Naive thymus-derived CD4-positive, alpha-beta T cell (primary cell): ENCODE data around the gene PABPC1L. TPM values are rescaled to one million over a fixed set of nuclear protein-coding genes. Genes with fewer than 3 reads are reported as not detected.

Experiments used
- ATAC-seq: fragments of 150-1000 bp; cut with Tn5 transposase; 2 replicates; pipeline ENCODE4 v1.10.0; 2021; ENCODE audit warnings: mild to moderate bottlenecking, moderate library complexity
- CTCF ChIA-PET: fragments of 350-600 bp; sonication (Branson Sonifier 250); formaldehyde crosslinking; loops from one replicate; lab custom pipeline; 2021; ENCODE audit warnings: antibody characterized with exemption; lab: Charles Lee
- POLR2A ChIA-PET: fragments of 350-600 bp; sonication (Branson Sonifier 250); formaldehyde crosslinking; loops from one replicate; lab custom pipeline; 2021; ENCODE audit warnings: antibody characterized with exemption, inconsistent platforms; lab: Charles Lee
- DNase-seq, 9 donors: peaks; one replicate each; pipeline versions ENCODE4 v3.0.0 to v3.0.0-alpha.2; 2020 to 2022; ENCODE audit warnings: mixed read lengths in 1 of 9
- H3K27ac ChIP-seq: one replicate; pipeline ENCODE4 v1.7.0; 2013; ENCODE audit warnings: mild to moderate bottlenecking, low read depth, low read length, moderate library complexity
- H3K27me3 ChIP-seq, 2 donors: one replicate each; pipeline ENCODE4 v1.7.0; 2013; ENCODE audit warnings: low read length in 2 of 2, mild to moderate bottlenecking in 2 of 2, moderate library complexity in 2 of 2; ENCODE audit not compliant: control insufficient read depth in 2 of 2, insufficient read depth in 2 of 2
- H3K36me3 ChIP-seq, 3 experiments: 1 replicate in 2 of 3; 2 replicates in 1 of 3; pipeline ENCODE4 v1.7.0; 2013; ENCODE audit warnings: low read length in 3 of 3, mild to moderate bottlenecking in 3 of 3, moderate library complexity in 1 of 3; ENCODE audit not compliant: insufficient read depth in 3 of 3, control insufficient read depth in 2 of 3
- H3K4me1 ChIP-seq, 2 donors: one replicate each; pipeline ENCODE4 v1.7.0; 2013; ENCODE audit warnings: low read length in 2 of 2, mild to moderate bottlenecking in 2 of 2, moderate library complexity in 1 of 2; ENCODE audit not compliant: control insufficient read depth in 2 of 2, insufficient read depth in 2 of 2
- H3K4me3 ChIP-seq: 2 replicates; pipeline ENCODE4 v1.7.0; 2013; ENCODE audit warnings: mild to moderate bottlenecking, low read length
- H3K9me3 ChIP-seq, 3 experiments: 1 replicate in 2 of 3; 2 replicates in 1 of 3; pipeline ENCODE4 v1.7.0; 2013; ENCODE audit warnings: low read length in 3 of 3; ENCODE audit not compliant: control insufficient read depth in 2 of 3
- H3K27ac Mint-ChIP-seq, 9 donors: one replicate each; pipeline ENCODE4 v1.8.0; 2020 to 2022; ENCODE audit warnings: mixed read lengths in 9 of 9, mild to moderate bottlenecking in 8 of 9, moderate library complexity in 5 of 9, inconsistent platforms in 2 of 9
- H3K27me3 Mint-ChIP-seq, 5 donors: one replicate each; pipeline ENCODE4 v1.8.0; 2021 to 2022; ENCODE audit warnings: mixed read lengths in 5 of 5, mild to moderate bottlenecking in 1 of 5
- H3K36me3 Mint-ChIP-seq, 5 donors: one replicate each; pipeline ENCODE4 v1.8.0; 2020 to 2022; ENCODE audit warnings: mixed read lengths in 5 of 5, mild to moderate bottlenecking in 3 of 5, inconsistent platforms in 1 of 5
- H3K4me1 Mint-ChIP-seq, 7 donors: one replicate each; pipeline ENCODE4 v1.8.0; 2020 to 2022; ENCODE audit warnings: mixed read lengths in 7 of 7, mild to moderate bottlenecking in 3 of 7, inconsistent platforms in 1 of 7
- H3K4me3 Mint-ChIP-seq, 10 donors: one replicate each; pipeline ENCODE4 v1.8.0; 2020 to 2022; ENCODE audit warnings: mild to moderate bottlenecking in 10 of 10, mixed read lengths in 10 of 10, moderate library complexity in 6 of 10, inconsistent platforms in 2 of 10
- H3K9me3 Mint-ChIP-seq, 11 donors: one replicate each; pipeline ENCODE4 v1.8.0; 2020 to 2022; ENCODE audit warnings: mixed read lengths in 11 of 11, mild to moderate bottlenecking in 4 of 11, inconsistent platforms in 1 of 11, moderate library complexity in 1 of 11
- intact Hi-C, 2 donors: fragments of 100-400 bp; cut with micrococcal nuclease; formaldehyde crosslinking; loops; one replicate each; pipeline ENCODE4 v1.15.1; 2023
- polyA plus RNA-seq, 2 donors: library from polyadenylated mRNA; unstranded; fragments of 300-500 nt; fragmentation: Illumina TruSeq; gene quantifications; one replicate each; pipeline ENCODE4 v1.2.3, GENCODE V29; 2021
- total RNA-seq, 6 experiments: library from RNA in 5 of 6; stranded (reverse) in 5 of 6; gene quantifications; 1 replicate in 5 of 6; 2 replicates in 1 of 6; pipeline ENCODE4 v1.2.3 and lab custom pipeline; 2021 to 2026

Gene PABPC1L
- total and polyA plus RNA-seq, 7 experiments from 2014 or later: 1.3 to 71.7 (median 54.3) TPM

DNA sequence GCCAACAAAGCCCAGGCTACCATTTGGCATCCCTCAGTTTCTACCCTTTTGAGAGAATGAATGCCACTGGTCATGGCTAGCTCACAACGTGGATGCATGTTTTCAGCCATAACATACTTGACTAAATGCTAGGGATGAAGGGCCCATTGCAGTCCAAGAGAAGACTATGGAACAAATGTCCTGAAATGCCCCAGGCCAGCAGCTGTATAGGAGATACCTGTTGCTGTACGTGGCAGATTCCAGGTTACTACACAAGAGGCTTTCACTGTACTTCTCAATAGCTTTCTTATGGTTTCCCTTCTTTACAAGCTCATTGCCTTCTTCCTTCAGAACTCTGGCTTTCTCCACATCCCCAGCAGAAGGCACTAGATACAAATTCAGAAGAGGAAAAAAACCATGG is 38.7 kb downstream of the PABPC1L start:
- intact Hi-C loops: no loop called here
- Histone ChIP-seq H3K9me3 (no peaks in the 10 kb centered on the region), H3K27ac (no peak overlapping the region), H3K4me3 (no peak overlapping the region), H3K36me3 (peaks cover 7 to 89% (median 8%) of the 10 kb centered on the region in 3 experiments), H3K4me1 (no peaks in the 10 kb centered on the region), H3K27me3 (no peaks in the 10 kb centered on the region)
- H3K36me3 Mint-ChIP-seq: peaks cover 16 to 67% (median 23%) of the 10 kb centered on the region in 5 donors
- no peak for DNase-seq
- peak overlapping the region in 3 of 9 donors; percentile 14 to 63 (median 33) for H3K27ac Mint-ChIP-seq
- H3K4me1 Mint-ChIP-seq: peaks cover 11 to 24% (median 13%) of the 10 kb centered on the region in 7 donors
- no peak for ATAC-seq
- ChIA-PET POLR2A (interaction anchor here (0.9 kb wide), 1 partner anchor 31 kb away, joined by 5 read pairs; no protein-coding TSS in a partner anchor), CTCF (interaction anchor here (0.6 kb wide), 1 partner anchor 82 kb away, joined by 7 read pairs; no protein-coding TSS in a partner anchor)
- no peaks in the 10 kb centered on the region for H3K9me3 Mint-ChIP-seq
- no peaks in the 10 kb centered on the region for H3K27me3 Mint-ChIP-seq
- H3K4me3 Mint-ChIP-seq: no peak overlapping the region

GRCh38 chr20:44950368-44950767 is 40.5 kb downstream of the PABPC1L start:
- H3K27me3 ChIP-seq: no peaks in the 10 kb centered on the region
- Mint-ChIP-seq H3K27ac (peak overlapping the region in 4 of 9 donors; percentile 19 to 52 (median 28)), H3K9me3 (no peaks in the 10 kb centered on the region), H3K4me1 (peaks cover 16 to 39% (median 20%) of the 10 kb centered on the region in 7 donors), H3K4me3 (peak overlapping the region in 1 of 10 donors; percentile 7), H3K36me3 (peaks cover 24 to 69% (median 25%) of the 10 kb centered on the region in 5 donors), H3K27me3 (no peaks in the 10 kb centered on the region)
- H3K36me3 ChIP-seq: peaks cover 7 to 90% (median 24%) of the 10 kb centered on the region in 3 experiments
- ATAC-seq (no peak), DNase-seq (no peak)
- no peaks in the 10 kb centered on the region for H3K4me1 ChIP-seq
- ChIA-PET POLR2A (interaction anchor here (0.6 kb wide), 3 partner anchors 13 to 120 kb away, joined by 3 to 7 read pairs (median 3); no protein-coding TSS in a partner anchor), CTCF (interaction anchor here (0.8 to 3.0 kb wide), 2 partner anchors 8 to 13 kb away, joined by 3 to 8 read pairs; no protein-coding TSS in a partner anchor)
- H3K4me3 ChIP-seq: no peak overlapping the region
- H3K27ac ChIP-seq: no peak overlapping the region
- no peaks in the 10 kb centered on the region for H3K9me3 ChIP-seq
- intact Hi-C loops: no loop called here

DNA sequence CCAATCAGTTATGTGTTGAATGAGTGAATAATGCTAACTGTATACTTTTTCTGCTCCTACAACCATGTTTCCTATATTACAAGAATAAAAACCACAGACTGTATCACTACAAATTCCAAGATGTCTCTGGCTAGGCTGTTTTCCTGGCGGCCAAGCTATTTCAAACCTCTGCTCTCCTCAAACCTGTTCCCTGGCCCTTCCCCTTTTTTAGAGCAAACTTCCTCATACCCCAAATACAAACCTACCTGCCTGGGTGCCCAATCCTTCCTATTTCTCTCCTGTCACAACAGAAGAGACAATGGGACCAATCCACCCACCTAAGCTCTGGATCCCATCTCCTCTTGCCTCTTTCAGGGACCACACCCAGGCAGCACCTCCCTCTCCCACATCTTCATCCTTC is 42.9 kb downstream of the PABPC1L start:
- peaks cover 21 to 69% (median 29%) of the 10 kb centered on the region in 5 donors for H3K36me3 Mint-ChIP-seq

DNA sequence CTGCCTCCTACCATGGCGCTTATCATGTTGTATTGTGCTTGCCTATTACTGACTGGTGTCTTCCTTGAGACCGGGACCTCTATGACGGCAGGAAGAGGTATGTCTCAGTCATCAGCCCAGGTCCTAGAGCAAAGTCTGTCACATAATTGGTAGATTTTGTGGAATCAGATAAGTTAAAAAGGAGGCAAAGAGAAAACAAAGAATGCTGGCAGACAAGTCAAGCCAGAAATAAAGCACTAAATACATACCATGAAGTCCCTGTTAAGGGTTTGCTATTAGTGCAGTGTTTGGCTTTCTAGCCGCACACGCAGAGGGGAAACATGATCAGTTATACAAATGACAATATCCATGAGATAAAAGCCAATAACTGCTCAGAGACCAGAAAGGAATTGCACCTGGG is 44.4 kb downstream of the PABPC1L start:
- CTCF ChIA-PET: no interaction called here
- H3K36me3 ChIP-seq: peaks cover 7 to 69% (median 16%) of the 10 kb centered on the region in 3 experiments

More for the DNA sequence above, 42.9 kb downstream of the PABPC1L start:
- intact Hi-C loops: no loop called here
- no peak for ATAC-seq
- no peaks in the 10 kb centered on the region for H3K27me3 ChIP-seq
- H3K4me1 ChIP-seq: no peaks in the 10 kb centered on the region
- H3K9me3 ChIP-seq: no peaks in the 10 kb centered on the region
- Mint-ChIP-seq H3K27me3 (no peaks in the 10 kb centered on the region), H3K27ac (peak overlapping the region; percentile 3 to 84 (median 47)), H3K4me1 (peaks cover 19 to 41% (median 31%) of the 10 kb centered on the region in 7 donors), H3K4me3 (no peak overlapping the region), H3K9me3 (no peaks in the 10 kb centered on the region)
- peaks cover 7 to 83% (median 24%) of the 10 kb centered on the region in 3 experiments for H3K36me3 ChIP-seq
- ChIA-PET CTCF (interaction anchor here (0.5 to 3.0 kb wide), 6 partner anchors 10 to 182 kb away, joined by 3 to 8 read pairs (median 4); no protein-coding TSS in a partner anchor), POLR2A (interaction anchor here (1.6 kb wide), 1 partner anchor 10 kb away, joined by 5 read pairs; no protein-coding TSS in a partner anchor)
- H3K4me3 ChIP-seq: no peak overlapping the region
- no peak overlapping the region for H3K27ac ChIP-seq
- no peak for DNase-seq

GRCh38 chr20:44955270-44955669 is 45.4 kb downstream of the PABPC1L start:
- H3K36me3 ChIP-seq: peaks cover 7 to 61% (median 16%) of the 10 kb centered on the region in 3 experiments
- peaks cover 16 to 60% (median 30%) of the 10 kb centered on the region in 5 donors for H3K36me3 Mint-ChIP-seq

More for the DNA sequence above, 44.4 kb downstream of the PABPC1L start:
- Histone ChIP-seq H3K4me1 (peaks cover 11 to 12% of the 10 kb centered on the region in 2 donors), H3K27ac (no peak overlapping the region), H3K9me3 (no peaks in the 10 kb centered on the region), H3K27me3 (no peaks in the 10 kb centered on the region), H3K4me3 (no peak overlapping the region)
- peak overlapping the region in 3 of 9 donors; percentile 7 to 54 (median 46) for H3K27ac Mint-ChIP-seq
- no peaks in the 10 kb centered on the region for H3K9me3 Mint-ChIP-seq
- intact Hi-C loops: no loop called here
- ATAC-seq (no peak), DNase-seq (no peak)
- POLR2A ChIA-PET: interaction anchor here (1.4 to 1.6 kb wide), 2 partner anchors 11 to 13 kb away, joined by 3 to 5 read pairs; no protein-coding TSS in a partner anchor
- peaks cover 25 to 56% (median 43%) of the 10 kb centered on the region in 7 donors for H3K4me1 Mint-ChIP-seq
- H3K4me3 Mint-ChIP-seq: no peak overlapping the region
- peaks cover 21 to 67% (median 30%) of the 10 kb centered on the region in 5 donors for H3K36me3 Mint-ChIP-seq
- H3K27me3 Mint-ChIP-seq: no peaks in the 10 kb centered on the region

DNA sequence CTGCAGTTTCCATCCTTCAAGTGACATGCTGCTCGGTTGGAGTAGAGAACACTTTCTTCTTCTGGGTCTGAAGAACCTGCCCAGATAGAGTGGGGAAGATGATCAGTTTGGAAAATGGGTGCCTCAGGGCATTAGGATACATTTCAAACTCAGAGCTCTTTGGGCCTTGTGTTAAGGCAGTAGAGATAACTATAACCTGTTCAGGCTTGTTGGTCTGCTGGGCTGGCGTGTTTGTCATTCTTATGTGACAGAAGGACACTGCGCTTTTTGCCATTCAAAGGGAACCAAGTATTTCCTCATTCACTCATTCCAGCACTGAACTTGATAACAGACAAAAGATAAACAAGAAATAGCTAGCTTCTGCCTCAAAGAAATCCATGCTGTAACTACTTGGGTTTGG is 46.5 kb downstream of the PABPC1L start:
- ChIA-PET POLR2A (interaction anchor here (1.9 kb wide), 1 partner anchor 10 kb away, joined by 6 read pairs; no protein-coding TSS in a partner anchor), CTCF (interaction anchor here (0.7 kb wide), 1 partner anchor 142 kb away, joined by 3 read pairs; no protein-coding TSS in a partner anchor)
- Mint-ChIP-seq H3K9me3 (no peaks in the 10 kb centered on the region), H3K27me3 (no peaks in the 10 kb centered on the region), H3K4me1 (peaks cover 37 to 71% (median 61%) of the 10 kb centered on the region in 7 donors), H3K36me3 (peaks cover 14 to 51% (median 29%) of the 10 kb centered on the region in 5 donors), H3K27ac (peak overlapping the region in 4 of 9 donors; percentile 6 to 73 (median 40)), H3K4me3 (no peak overlapping the region)
- no peak overlapping the region for H3K27ac ChIP-seq
- H3K36me3 ChIP-seq: peaks cover under 1 to 50% (median 16%) of the 10 kb centered on the region in 3 experiments
- H3K9me3 ChIP-seq: no peaks in the 10 kb centered on the region
- intact Hi-C loops: loop anchor here in 1 of 2 donors (5.0 kb wide), 1 partner anchor 36 kb away; no protein-coding TSS in a partner anchor
- H3K27me3 ChIP-seq: no peaks in the 10 kb centered on the region
- H3K4me3 ChIP-seq: no peak overlapping the region
- DNase-seq (no peak), ATAC-seq (no peak)
- peaks cover 21 to 24% of the 10 kb centered on the region in 2 donors for H3K4me1 ChIP-seq

More at GRCh38 chr20:44955270-44955669, 45.4 kb downstream of the PABPC1L start:
- intact Hi-C loops: loop anchor here in 1 of 2 donors (5.0 kb wide), 1 partner anchor 37 kb away; no protein-coding TSS in a partner anchor
- H3K4me3 ChIP-seq: no peak overlapping the region
- Mint-ChIP-seq H3K4me1 (peaks cover 30 to 59% (median 50%) of the 10 kb centered on the region in 7 donors), H3K4me3 (no peak overlapping the region), H3K27me3 (no peaks in the 10 kb centered on the region), H3K27ac (no peak overlapping the region), H3K9me3 (no peaks in the 10 kb centered on the region)
- CTCF ChIA-PET: no interaction called here
- peaks cover 15% of the 10 kb centered on the region in 2 donors for H3K4me1 ChIP-seq
- no peaks in the 10 kb centered on the region for H3K9me3 ChIP-seq
- H3K27me3 ChIP-seq: no peaks in the 10 kb centered on the region
- DNase-seq (no peak), ATAC-seq (no peak)
- POLR2A ChIA-PET: no interaction called here
- no peak overlapping the region for H3K27ac ChIP-seq
